ENCODE results near the gene FBXO34. TPM values are rescaled to one million over a fixed set of nuclear protein-coding genes. Genes with fewer than 3 reads are reported as not detected.

The FBXO34 gene
- total and polyA plus RNA-seq, 2 of the 13 experiments (the other 11 are each of a cell fraction or from before 2014, with no cell fraction given): 8.8 to 13.5 TPM

- no peak for TF ChIP-seq DMTF1 (CRISPR knock-in tag; IDR thresholded peaks at IDR 0.05)
- TF ChIP-seq REL (CRISPR knock-in tag; conservative IDR thresholded peaks at IDR 0.05): no peak
- no peak for TF ChIP-seq MTERF4 (CRISPR knock-in tag; IDR thresholded peaks at IDR 0.05)
- peak; percentile 43; the same call in 1 of the 2 replicates for TF ChIP-seq NFYC (CRISPR knock-in tag; IDR thresholded peaks at IDR 0.05)
- TF ChIP-seq MIER2 (CRISPR knock-in tag; IDR thresholded peaks at IDR 0.05): no peak
- TF ChIP-seq ZNF383 (CRISPR knock-in tag; IDR thresholded peaks at IDR 0.05; ENCODE audit: borderline replicate concordance): no peak
- no peak for TF ChIP-seq NR3C1 (CRISPR knock-in tag; IDR thresholded peaks at IDR 0.05)
- TF ChIP-seq XBP1 (CRISPR knock-in tag; IDR thresholded peaks at IDR 0.05): no peak
- no peak for TF ChIP-seq SNAPC4 (CRISPR knock-in tag; IDR thresholded peaks at IDR 0.05)
- TF ChIP-seq ELK4 (CRISPR knock-in tag; IDR thresholded peaks at IDR 0.05; ENCODE audit: borderline replicate concordance): no peak
- TF ChIP-seq TARDBP (CRISPR knock-in tag; IDR thresholded peaks at IDR 0.05): no peak
- no peak for TF ChIP-seq ZSCAN30 (CRISPR knock-in tag; IDR thresholded peaks at IDR 0.05)
- TF ChIP-seq NCOA5 (CRISPR knock-in tag; IDR thresholded peaks at IDR 0.05): no peak
- TF ChIP-seq SSRP1 (CRISPR knock-in tag; IDR thresholded peaks at IDR 0.05): no peak
- TF ChIP-seq HDAC6 (IDR thresholded peaks at IDR 0.05; ENCODE audit: low read depth, low read length): no peak
- TF ChIP-seq LRRFIP1 (CRISPR knock-in tag; conservative IDR thresholded peaks at IDR 0.05): no peak
- TF ChIP-seq SKI (IDR thresholded peaks at IDR 0.05; ENCODE audit: partially characterized antibody): no peak
- no peak for TF ChIP-seq ZNF720 (CRISPR knock-in tag; IDR thresholded peaks at IDR 0.05)
These were observed 514 bp downstream of the FBXO34 start (continued) for GRCh38 chr14:55271572-55272298.

Data from HepG2 (cell line).